Measurements from ENCODE around the gene CACNG1.

Gene CACNG1

DNA sequence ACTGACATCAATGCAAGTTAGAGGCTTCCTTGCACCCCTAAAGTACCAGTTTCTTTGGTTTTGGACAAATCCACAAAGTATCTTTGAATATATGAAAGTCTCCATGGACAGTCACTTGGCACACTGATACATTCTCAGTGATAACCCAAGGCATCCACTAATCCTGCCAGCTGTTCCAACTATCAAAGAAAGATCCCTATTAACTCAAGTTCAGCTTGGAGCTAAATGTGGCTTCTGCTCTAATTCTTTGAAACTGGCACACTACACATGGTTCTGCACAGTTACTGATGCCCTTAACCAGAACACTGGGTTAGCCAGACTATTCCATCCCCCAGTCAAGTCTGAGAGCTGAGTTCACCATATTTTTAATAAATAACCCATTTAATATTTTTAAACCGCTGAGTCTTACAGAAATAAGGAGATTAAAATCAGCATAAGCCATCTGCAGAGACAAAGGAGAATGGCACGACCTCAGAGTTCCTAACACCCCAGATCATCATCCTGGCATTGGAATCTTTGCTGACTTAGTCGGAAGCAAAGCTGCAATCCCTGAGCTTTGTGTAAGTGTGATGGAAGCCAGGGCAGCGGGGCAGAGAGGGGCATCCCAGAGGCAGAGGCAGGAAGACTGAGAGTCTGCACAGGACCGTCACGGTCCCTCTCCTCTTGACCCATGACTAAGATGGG is 6.3 kb downstream of the CACNG1 start:
- DNase-seq (ENCODE audit: low read depth) = no peak
- H3K4me3 ChIP-seq (ENCODE audit: low read length) = no peak overlapping the region
- TF ChIP-seq, protein P1, sequence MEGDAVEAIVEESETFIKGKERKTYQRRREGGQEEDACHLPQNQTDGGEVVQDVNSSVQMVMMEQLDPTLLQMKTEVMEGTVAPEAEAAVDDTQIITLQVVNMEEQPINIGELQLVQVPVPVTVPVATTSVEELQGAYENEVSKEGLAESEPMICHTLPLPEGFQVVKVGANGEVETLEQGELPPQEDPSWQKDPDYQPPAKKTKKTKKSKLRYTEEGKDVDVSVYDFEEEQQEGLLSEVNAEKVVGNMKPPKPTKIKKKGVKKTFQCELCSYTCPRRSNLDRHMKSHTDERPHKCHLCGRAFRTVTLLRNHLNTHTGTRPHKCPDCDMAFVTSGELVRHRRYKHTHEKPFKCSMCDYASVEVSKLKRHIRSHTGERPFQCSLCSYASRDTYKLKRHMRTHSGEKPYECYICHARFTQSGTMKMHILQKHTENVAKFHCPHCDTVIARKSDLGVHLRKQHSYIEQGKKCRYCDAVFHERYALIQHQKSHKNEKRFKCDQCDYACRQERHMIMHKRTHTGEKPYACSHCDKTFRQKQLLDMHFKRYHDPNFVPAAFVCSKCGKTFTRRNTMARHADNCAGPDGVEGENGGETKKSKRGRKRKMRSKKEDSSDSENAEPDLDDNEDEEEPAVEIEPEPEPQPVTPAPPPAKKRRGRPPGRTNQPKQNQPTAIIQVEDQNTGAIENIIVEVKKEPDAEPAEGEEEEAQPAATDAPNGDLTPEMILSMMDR (IDR thresholded peaks at IDR 0.05; ENCODE audit: insufficient read depth, low read depth, low read length, missing control alignments) = no peak

DNA sequence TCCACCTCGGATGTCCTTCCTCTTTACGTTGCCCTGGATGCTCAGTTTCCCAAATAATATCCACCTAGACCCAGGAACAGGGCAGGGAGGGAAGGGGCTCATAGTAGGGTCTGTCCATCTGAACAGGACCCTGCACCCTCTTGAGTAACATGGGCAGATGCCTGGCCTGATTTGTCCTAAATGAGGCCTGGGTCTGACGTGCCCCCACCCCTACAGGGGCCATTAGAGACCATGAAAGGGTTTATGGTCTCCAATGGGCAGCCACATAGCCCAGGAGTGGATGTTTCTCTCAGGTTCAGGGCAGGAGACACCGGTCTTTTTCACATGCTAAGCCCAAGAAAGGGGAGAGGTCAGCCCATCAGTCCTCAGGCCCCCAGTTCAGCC is 6.8 kb downstream of the CACNG1 start:
- no peak for DNase-seq (ENCODE audit: low read depth)
- no peak overlapping the region for H3K4me3 ChIP-seq (ENCODE audit: low read length)
- TF ChIP-seq, protein P1 (IDR thresholded peaks at IDR 0.05; ENCODE audit: insufficient read depth, low read depth, low read length, missing control alignments) = no peak

DNA sequence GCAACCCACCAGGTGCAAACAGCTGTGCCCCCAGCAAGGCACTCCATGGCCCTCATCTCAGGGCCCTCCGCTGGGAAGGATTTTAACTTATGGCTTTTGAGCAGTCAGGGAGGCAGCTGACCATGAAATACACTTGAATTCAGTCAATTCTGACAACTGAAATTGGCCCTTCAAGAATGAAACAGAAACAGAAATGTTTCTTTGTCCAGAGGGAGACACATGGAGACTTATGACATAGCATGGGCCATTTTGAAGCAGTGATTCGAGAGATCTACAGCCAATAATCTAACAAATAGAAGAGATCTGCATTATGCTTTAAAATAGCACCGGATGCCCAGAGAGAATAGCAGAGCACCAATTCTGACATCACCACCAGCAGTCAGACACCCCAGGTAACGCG is 7.5 kb downstream of the CACNG1 start:
- no peak overlapping the region for H3K4me3 ChIP-seq (ENCODE audit: low read length)
- DNase-seq (ENCODE audit: low read depth) = no peak
- TF ChIP-seq, protein P1 (IDR thresholded peaks at IDR 0.05; ENCODE audit: insufficient read depth, low read depth, low read length, missing control alignments) = no peak

DNA sequence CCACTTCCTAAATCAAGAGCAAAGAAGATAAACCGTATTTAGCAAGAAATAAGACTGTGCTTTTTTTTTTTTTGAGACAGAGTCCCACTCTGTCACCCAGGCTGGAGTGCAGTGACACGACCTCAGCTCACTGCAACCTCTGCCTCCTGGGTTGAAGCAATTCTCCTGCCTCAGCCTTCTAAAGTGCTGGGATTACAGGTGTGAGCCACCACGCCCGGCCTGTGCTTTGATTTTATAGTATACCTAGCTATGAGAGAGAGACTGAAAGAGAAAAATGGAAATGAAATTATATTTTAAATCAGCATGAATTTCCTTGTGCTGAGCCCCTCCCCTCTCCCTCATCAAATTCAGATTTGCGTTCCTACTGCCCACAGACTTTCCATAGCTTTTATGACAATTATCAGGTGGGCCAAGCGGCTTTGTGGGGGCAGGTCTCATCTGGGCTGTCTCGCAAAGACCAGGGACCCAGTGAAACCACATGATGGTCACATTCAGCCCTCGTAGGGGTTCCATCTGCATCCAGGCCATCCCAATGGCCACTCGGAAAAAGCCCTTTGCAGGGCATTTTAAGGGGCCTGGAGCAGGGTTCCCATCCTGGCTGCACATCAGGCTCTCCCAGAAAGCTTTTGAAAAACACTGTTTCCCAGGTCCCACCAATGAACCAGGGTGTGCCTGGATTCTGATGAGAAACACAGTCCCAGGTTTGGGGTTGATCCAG is 8.5 kb downstream of the CACNG1 start:
- no peak overlapping the region for H3K4me3 ChIP-seq (ENCODE audit: low read length)
- DNase-seq (ENCODE audit: low read depth) = no peak
- TF ChIP-seq, protein P1 (IDR thresholded peaks at IDR 0.05; ENCODE audit: insufficient read depth, low read depth, low read length, missing control alignments) = no peak

DNA sequence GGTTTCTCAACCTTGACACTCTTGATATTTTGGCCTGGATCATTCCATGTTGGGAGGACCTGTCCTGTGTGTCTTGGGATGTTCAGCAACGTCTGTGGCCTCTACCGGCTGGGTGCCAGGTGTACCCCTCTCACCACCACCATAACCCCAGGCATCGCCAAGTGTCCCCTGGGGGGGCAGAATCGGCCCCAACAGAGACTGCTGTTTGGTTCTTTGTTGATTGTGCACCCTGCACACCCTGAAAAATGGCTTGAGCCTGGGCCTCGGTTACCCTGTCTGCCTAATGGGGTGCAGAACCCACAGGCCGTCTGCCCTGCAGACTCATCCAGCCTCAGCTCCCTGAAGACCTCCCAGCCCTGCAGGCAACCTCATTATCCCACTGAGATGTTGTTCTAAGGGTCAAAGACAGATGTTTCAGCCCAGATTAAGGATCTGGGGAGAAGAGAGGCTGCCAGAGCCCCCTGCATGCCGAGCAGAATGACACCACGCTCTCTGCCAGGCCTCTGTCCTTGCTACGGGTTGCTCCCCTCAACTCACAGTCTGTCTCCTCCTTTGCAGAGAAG is 9.2 kb downstream of the CACNG1 start:
- H3K4me3 ChIP-seq (ENCODE audit: low read length) = no peak overlapping the region
- no peak for DNase-seq (ENCODE audit: low read depth)
- TF ChIP-seq, protein P1 (IDR thresholded peaks at IDR 0.05; ENCODE audit: insufficient read depth, low read depth, low read length, missing control alignments) = no peak

DNA sequence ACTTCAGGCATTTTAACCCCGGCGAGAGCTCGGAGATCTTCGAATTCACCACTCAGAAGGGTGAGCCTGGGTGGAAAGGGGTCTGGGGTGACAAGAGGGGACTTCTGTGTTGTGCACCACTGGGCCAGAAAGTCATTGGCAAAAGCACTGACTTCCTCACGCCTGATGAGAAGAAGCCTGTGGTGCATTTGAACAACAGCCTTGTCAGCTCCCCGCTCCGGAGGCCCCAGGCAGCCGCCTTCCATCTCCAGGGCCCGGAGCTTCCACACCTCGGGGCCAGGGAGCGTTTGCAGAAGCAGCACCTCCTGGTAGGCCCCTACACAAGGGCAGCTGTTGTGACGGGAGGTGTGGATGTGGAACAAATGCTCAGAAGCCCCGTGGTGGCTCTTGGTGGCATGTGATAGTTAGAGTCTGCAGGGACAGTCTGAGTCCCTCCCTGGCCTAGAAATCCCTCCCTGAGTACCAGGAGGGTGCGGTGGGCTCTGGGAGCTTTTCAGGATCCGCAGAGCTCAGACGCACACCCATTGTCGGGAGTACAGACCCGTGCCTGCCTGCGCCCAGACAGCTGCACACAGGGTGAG is 9.7 kb downstream of the CACNG1 start:
- TF ChIP-seq, protein P1 (IDR thresholded peaks at IDR 0.05; ENCODE audit: insufficient read depth, low read depth, low read length, missing control alignments) = no peak
- H3K4me3 ChIP-seq (ENCODE audit: low read length) = no peak overlapping the region
- DNase-seq (ENCODE audit: low read depth) = no peak
